Esophagus squamous epithelium (tissue), 5 donors: ENCODE measurements around the gene PUS10. TPM values are rescaled to one million over a fixed set of nuclear protein-coding genes. Genes with fewer than 3 reads are reported as not detected.
A peak's percentile ranks its signal among the peaks of the same experiment; 100 is the strongest.

Experiments used
- DNase-seq: peaks from one replicate; lab custom pipeline; 2025; lab: John Stamatoyannopoulos, UW
- H3K27ac ChIP-seq, 4 donors: fragments of 200-600 bp; sonication (generic); one replicate each; pipeline ENCODE4 v1.5.1; 2016 to 2019; ENCODE audit warnings: mild to moderate bottlenecking in 1 of 4
- H3K27me3 ChIP-seq, 4 donors: fragments of 200-600 bp; sonication (generic); 1 replicate in 3 of 4; 2 replicates in 1 of 4; pipeline versions ENCODE4 v1.5.1 to v1.6.0; 2017 to 2021; ENCODE audit warnings: antibody characterized with exemption in 1 of 4
- H3K36me3 ChIP-seq, 3 donors: fragments of 200-600 bp; sonication (generic); one replicate each; pipeline ENCODE4 v1.5.1; 2016 to 2019
- H3K4me1 ChIP-seq, 3 donors: fragments of 200-600 bp; sonication (generic); one replicate each; pipeline ENCODE4 v1.5.1; 2017 to 2019
- H3K4me3 ChIP-seq, 4 donors: fragments of 200-600 bp; sonication (generic); 1 replicate in 3 of 4; 2 replicates in 1 of 4; pipeline ENCODE4 v1.5.1; 2016 to 2019; ENCODE audit warnings: mild to moderate bottlenecking in 2 of 4, moderate library complexity in 1 of 4
- H3K9me3 ChIP-seq, 3 donors: fragments of 200-600 bp; sonication (generic); one replicate each; pipeline ENCODE4 v1.5.1; 2016 to 2019
- POLR2A ChIP-seq, 4 donors: fragments of 450-650 bp; IDR thresholded peaks; one replicate each; pipeline ENCODE4 v1.6.1; 2017; ENCODE audit warnings: antibody characterized with exemption in 4 of 4, mild to moderate bottlenecking in 4 of 4, moderate library complexity in 3 of 4
- WGBS, 2 donors: methylation state at CpG; one replicate each; pipeline ENCODE4 v1.1.5; 2018; 5-methylcytosine and 5-hydroxymethylcytosine counted together
- intact Hi-C: fragments of 100-400 bp; cut with DNase I; formaldehyde crosslinking; loops from one replicate; pipeline ENCODE4 v1.15.0; 2022
- total RNA-seq, 4 donors: library from RNA; depleted of rRNA; stranded (reverse); fragments of >200 nt; gene quantifications; one replicate each; pipeline ENCODE4 v1.1.0, GENCODE V29; 2016
- TF ChIP-seq, protein P1 (sequence below), 6 experiments: fragments of 450-650 bp in 4 of 6; fragments of 200-600 bp in 2 of 6; sonication (generic) in 2 of 6; IDR thresholded peaks; one replicate each; pipeline ENCODE4 v1.5.1; 2016 to 2019; ENCODE audit warnings: antibody characterized with exemption in 6 of 6, mild to moderate bottlenecking in 4 of 6, moderate library complexity in 4 of 6
- donor health status: DM: yes; HTN: yes; CAD: no.

Gene PUS10
- total RNA-seq, 4 donors from 2014 or later, result 3.7 to 9.1 (median 5.4) TPM

DNA sequence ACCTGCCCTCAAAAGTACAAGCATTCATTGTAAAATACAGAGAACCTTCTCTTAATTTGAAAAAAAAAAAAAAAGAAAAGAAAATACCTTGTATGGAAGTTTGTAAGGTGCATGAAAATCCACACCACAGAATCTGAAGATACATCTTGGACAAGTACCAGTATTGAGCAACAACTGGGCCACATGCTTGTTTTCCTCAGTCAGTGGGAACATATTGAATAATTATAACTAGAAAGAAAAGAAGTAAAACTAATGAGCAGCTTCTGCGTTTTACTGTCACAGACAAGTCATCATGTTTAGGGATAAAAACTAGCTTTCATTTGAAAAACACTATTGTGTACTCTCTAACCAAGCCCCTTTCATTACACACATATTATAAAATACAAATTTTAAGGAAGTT lies 6.4 kb downstream of the PUS10 start:
- no peaks in the 10 kb centered on the region for H3K27me3 ChIP-seq
- peaks cover 0 to 6% (median 0%) of the 10 kb centered on the region in 3 donors for H3K36me3 ChIP-seq
- H3K4me3 ChIP-seq, result no peak overlapping the region
- no peak for DNase-seq
- intact Hi-C loops, result no loop called here
- TF ChIP-seq, protein P1, sequence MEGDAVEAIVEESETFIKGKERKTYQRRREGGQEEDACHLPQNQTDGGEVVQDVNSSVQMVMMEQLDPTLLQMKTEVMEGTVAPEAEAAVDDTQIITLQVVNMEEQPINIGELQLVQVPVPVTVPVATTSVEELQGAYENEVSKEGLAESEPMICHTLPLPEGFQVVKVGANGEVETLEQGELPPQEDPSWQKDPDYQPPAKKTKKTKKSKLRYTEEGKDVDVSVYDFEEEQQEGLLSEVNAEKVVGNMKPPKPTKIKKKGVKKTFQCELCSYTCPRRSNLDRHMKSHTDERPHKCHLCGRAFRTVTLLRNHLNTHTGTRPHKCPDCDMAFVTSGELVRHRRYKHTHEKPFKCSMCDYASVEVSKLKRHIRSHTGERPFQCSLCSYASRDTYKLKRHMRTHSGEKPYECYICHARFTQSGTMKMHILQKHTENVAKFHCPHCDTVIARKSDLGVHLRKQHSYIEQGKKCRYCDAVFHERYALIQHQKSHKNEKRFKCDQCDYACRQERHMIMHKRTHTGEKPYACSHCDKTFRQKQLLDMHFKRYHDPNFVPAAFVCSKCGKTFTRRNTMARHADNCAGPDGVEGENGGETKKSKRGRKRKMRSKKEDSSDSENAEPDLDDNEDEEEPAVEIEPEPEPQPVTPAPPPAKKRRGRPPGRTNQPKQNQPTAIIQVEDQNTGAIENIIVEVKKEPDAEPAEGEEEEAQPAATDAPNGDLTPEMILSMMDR (IDR thresholded peaks at IDR 0.05), result no peak
- TF ChIP-seq POLR2A (IDR thresholded peaks at IDR 0.05), result no peak
- 39 to 45% methylated on average over 1 of the region's 1 CpG for WGBS, 2 donors
- peak overlapping the region in 2 of 4 donors; percentile 4 to 22 for H3K27ac ChIP-seq
- no peaks in the 10 kb centered on the region for H3K9me3 ChIP-seq
- H3K4me1 ChIP-seq, result peaks cover 10 to 47% (median 13%) of the 10 kb centered on the region in 3 donors

DNA sequence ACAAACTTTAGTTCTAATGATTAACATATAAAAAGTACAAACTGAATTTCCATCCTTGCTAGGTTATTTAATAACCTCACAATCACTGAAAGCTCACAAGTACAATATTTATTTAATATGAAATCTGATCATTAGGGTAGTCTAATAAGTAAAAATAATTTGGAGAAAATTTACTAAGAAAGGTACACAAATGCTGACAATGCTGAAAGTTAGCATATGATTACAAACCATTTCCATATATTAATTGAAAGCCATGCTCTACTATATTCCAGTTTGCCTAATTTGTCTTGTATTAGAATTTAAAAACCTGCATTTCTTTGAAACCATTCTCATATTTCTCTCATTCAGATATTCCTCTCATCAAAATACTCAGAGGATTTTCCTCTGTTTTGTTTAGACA lies 8.7 kb downstream of the PUS10 start:
- H3K36me3 ChIP-seq, result peaks cover 0 to 6% (median 0%) of the 10 kb centered on the region in 3 donors
- TF ChIP-seq, protein P1 (IDR thresholded peaks at IDR 0.05), result no peak
- TF ChIP-seq POLR2A (IDR thresholded peaks at IDR 0.05), result no peak
- H3K4me3 ChIP-seq, result no peak overlapping the region
- no peak for DNase-seq
- no peaks in the 10 kb centered on the region for H3K27me3 ChIP-seq
- peaks cover 0 to 25% (median 7%) of the 10 kb centered on the region in 3 donors for H3K4me1 ChIP-seq
- intact Hi-C loops, result no loop called here
- no peaks in the 10 kb centered on the region for H3K9me3 ChIP-seq
- H3K27ac ChIP-seq, result no peak overlapping the region

DNA sequence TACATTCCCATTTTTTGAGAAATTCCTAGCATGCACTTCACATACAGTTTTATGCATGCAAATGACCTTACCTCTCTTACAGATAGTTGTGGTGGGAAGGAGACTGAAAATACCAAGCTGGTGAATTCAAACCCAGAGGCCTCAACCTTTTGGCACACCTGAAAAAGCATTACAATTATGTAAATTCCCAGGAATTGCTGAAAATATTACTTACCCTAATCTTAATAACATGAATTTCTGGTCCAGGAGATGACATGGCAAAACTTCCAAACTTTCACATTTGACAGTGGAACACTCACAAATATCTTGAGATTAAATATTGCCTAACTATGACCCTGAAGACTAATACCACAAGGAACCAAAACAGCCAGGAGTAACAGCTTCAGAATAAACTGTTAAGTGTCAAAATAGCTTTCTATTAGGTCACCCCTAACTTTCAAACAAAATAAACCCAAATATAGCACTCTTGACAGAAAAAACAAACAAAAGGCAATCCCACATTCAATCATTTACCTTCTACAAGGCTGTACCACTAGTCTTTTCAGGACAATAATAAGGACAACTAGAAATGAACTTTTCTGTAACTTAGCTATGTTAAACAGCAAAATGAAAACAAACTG lies 11.5 kb downstream of the PUS10 start:
- no peaks in the 10 kb centered on the region for H3K4me1 ChIP-seq
- no peaks in the 10 kb centered on the region for H3K27me3 ChIP-seq
- H3K36me3 ChIP-seq, result peaks cover 0 to 6% (median 0%) of the 10 kb centered on the region in 3 donors
- H3K4me3 ChIP-seq, result no peak overlapping the region
- TF ChIP-seq POLR2A (IDR thresholded peaks at IDR 0.05), result no peak
- TF ChIP-seq, protein P1 (IDR thresholded peaks at IDR 0.05), result no peak
- no peak overlapping the region for H3K27ac ChIP-seq
- H3K9me3 ChIP-seq, result no peaks in the 10 kb centered on the region
- DNase-seq, result no peak
- intact Hi-C loops, result no loop called here

DNA sequence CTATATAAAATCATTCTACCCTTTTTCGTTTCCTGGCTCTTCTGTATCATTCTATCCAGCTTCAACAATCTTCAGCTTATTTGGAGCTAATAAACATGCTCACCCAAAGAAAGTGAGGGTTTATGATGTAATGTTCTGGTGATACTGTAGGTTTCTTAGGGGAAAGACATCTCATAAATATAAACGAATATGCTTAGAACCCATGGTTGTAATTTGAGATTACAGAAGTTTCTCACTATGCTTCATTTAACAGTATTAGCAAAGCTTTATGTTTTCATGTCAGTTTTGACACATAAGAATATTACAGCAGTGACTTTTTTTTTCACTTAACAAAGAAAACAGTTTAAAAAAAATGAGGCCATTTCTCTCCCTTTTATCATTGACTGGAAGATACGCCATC lies 12.3 kb downstream of the PUS10 start:
- Histone ChIP-seq H3K27me3 (no peaks in the 10 kb centered on the region), H3K36me3 (peaks cover 0 to 6% (median 0%) of the 10 kb centered on the region in 3 donors), H3K4me1 (no peaks in the 10 kb centered on the region), H3K4me3 (no peak overlapping the region), H3K27ac (no peak overlapping the region), H3K9me3 (no peaks in the 10 kb centered on the region)
- 85 to 86% methylated on average over 3 of the region's 3 CpGs for WGBS, 2 donors
- intact Hi-C loops, result no loop called here
- DNase-seq, result no peak
- no peak for TF ChIP-seq POLR2A (IDR thresholded peaks at IDR 0.05)
- TF ChIP-seq, protein P1 (IDR thresholded peaks at IDR 0.05), result no peak

DNA sequence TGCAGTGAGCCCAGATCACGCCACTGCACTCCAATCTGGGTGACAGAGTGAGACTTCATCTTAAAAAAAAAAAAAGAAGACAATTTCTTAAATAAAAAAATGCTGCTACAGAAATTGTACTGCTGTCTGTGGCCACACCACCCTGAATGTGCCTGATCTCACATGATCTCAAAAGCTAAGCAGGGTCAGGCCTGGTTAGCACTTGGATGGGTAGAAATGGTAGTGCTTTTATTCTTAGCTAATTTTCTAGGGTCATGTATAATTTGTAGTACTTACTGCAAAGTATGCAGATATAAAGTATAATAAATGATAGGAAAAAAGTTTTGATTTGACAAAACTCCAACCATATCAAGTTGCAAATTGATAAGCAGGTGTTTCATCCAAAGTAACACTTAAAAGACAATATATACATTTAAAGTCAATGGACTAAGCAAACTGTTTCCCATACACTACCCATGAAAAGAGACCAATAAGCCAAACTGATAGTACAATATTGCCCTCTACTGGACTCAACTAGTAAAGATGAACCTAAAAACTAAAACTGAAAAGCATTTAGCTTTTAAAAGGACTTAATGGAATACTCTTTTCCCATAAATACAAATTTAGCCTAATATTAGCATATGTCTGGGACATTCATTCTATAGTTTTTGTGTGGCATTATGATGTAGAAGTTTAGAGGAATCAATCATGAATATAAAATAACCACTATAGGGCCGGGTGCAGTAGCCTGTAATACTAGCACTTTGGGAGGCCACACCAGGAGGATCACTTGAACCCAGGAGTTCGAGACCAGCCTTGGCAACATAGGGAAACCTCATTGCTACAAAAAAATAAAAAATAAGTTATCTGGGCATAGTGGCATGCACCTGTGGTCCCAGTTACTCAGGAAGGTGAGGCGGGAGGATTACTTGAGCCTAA lies 19.2 kb downstream of the PUS10 start:
- WGBS, 2 donors, result 77 to 86% methylated on average over 4 of the region's 4 CpGs
- intact Hi-C loops, result loop anchor here (5.0 to 10.0 kb wide), 2 partner anchors 114 to 292 kb away; partner anchors contain the start of gene REL
- Histone ChIP-seq H3K4me3 (no peak overlapping the region), H3K27ac (no peak overlapping the region), H3K4me1 (no peaks in the 10 kb centered on the region), H3K9me3 (no peaks in the 10 kb centered on the region), H3K36me3 (no peaks in the 10 kb centered on the region), H3K27me3 (no peaks in the 10 kb centered on the region)
- no peak for DNase-seq
- TF ChIP-seq, protein P1 (IDR thresholded peaks at IDR 0.05), result peak; percentile 29 to 79 (median 55)
- no peak for TF ChIP-seq POLR2A (IDR thresholded peaks at IDR 0.05)
